ENCODE results near the gene XCR1. TPM values are rescaled to one million over a fixed set of nuclear protein-coding genes. Genes with fewer than 3 reads are reported as not detected.

XCR1 gene
- total and polyA plus RNA-seq, 2 of the 8 experiments (the other 6 are each of a cell fraction or from before 2014, with no cell fraction given): 0.53 TPM; not detected in 1

DNA sequence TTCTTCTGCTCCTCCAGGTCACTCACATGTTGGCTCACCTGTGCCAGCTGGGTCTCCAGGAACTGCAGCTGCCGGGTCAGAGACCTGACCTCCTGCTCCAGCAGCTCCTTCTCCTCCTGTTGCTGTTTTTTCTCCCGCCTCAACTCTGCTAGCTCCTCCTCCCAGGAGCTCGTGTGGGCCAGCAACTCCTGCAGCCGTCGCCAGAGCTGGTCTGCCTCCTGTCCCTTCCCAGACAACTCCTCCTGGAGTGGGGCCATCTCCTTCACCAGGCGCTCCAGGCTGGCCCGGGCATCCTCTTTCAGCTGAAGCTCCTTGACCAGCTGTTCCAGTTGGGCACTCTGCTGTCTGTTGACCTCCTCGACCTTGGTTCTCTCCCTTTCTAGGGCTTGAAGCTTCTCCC lies 59.6 kb downstream of the XCR1 start (continued):
- no peak for TF ChIP-seq CHD7 (IDR thresholded peaks at IDR 0.05; ENCODE audit: insufficient replicate concordance, low read length)
- TF ChIP-seq TBP (IDR thresholded peaks at IDR 0.05; ENCODE audit: low read depth, low read length): no peak
- no peak for TF ChIP-seq SP2 (IDR thresholded peaks at IDR 0.05; ENCODE audit: low read length)
- TF ChIP-seq CBX8 (IDR thresholded peaks at IDR 0.05; ENCODE audit: borderline replicate concordance, low read depth, low read length): no peak
- TF ChIP-seq ATF2 (IDR thresholded peaks at IDR 0.05; ENCODE audit: low read length): no peak
- TF ChIP-seq KDM5A (IDR thresholded peaks at IDR 0.05; ENCODE audit: low read length): no peak
- no peak for TF ChIP-seq MAFK (IDR thresholded peaks at IDR 0.05; ENCODE audit: low read depth, low read length)
- no peak for TF ChIP-seq CHD2 (IDR thresholded peaks at IDR 0.05; ENCODE audit: low read length)
- TF ChIP-seq POU5F1 (IDR thresholded peaks at IDR 0.05; ENCODE audit: low read depth, low read length): no peak
- no peak for TF ChIP-seq ASH2L (IDR thresholded peaks at IDR 0.05; ENCODE audit: low read length)

Data from H1 (cell line).